ENCODE results near the gene PTPN3. TPM values are rescaled to one million over a fixed set of nuclear protein-coding genes. Genes with fewer than 3 reads are reported as not detected.

Gene PTPN3
- total and polyA plus RNA-seq, 9 of the 15 experiments (the other 6 are each of a cell fraction or from before 2014, with no cell fraction given) = 0.02 TPM; not detected in 8

DNA sequence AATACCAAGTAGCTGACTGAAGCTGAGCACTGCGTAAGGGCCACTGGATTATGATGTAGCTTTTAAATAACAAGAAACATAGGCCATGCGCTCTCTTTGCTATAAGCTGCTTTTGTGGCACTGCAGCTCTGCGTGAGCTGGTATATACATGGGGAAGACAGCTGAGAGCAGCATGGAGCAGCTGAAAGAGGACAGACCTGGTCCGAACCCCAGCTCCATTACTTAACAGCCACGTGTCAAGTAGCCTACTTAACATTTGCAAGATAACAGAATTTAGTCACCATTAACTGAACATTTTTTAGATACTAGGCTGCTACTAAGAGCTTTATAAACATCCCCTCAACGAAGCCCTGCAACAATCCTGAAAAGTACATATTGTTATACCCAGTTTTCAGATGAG is 69.3 kb downstream of the PTPN3 start:
- intact Hi-C loops (cut with micrococcal nuclease) = no loop called here
- H3K4me2 ChIP-seq (ENCODE audit: insufficient read depth, low read length) = no peak overlapping the region
- no peak overlapping the region for H3K9ac ChIP-seq (ENCODE audit: insufficient read depth in 1 of 2, low read depth in 2 of 2, low read length in 2 of 2)
- H3K9me3 ChIP-seq (replicated peaks; ENCODE audit: control insufficient read depth, insufficient read depth, low read depth, low read length) = no peaks in the 10 kb centered on the region
- ChIA-PET POLR2A (interaction anchor here (0.6 to 1.0 kb wide), 2 partner anchors 12 to 47 kb away, joined by 3 to 5 read pairs; no protein-coding TSS in a partner anchor), CTCF (ENCODE audit: low intra/inter-chr PET ratio) (no interaction called here)
- ATAC-seq = no peak
- no TSS peak for BruUV-seq (replicated peaks)
- no peak for FAIRE-seq
- TF ChIP-seq RBM25 (IDR thresholded peaks at IDR 0.05; ENCODE audit: low read depth, low read length, severe bottlenecking) (peak; percentile 17), HNRNPH1 (optimal IDR thresholded peaks at IDR 0.05; ENCODE audit: low read depth, low read length) (no peak)
- no peaks in the 10 kb centered on the region for H3K4me1 ChIP-seq (replicated peaks in 1 of 2; ENCODE audit: control insufficient read depth in 2 of 2, insufficient read depth in 2 of 2, low read length in 2 of 2)
- H2AFZ ChIP-seq (ENCODE audit: low read depth, low read length) = no peak overlapping the region
- no peaks in the 10 kb centered on the region for H3K36me3 ChIP-seq (ENCODE audit: control insufficient read depth, insufficient read depth, low read length)
- 3% methylated on average over 6 of the region's 6 CpGs for WGBS (ENCODE audit: insufficient coverage, low coverage, missing lambda C conversion rate)
- H3K27ac ChIP-seq (ENCODE audit: extremely low read depth, low read depth, low read length) = no peak overlapping the region
- no peaks in the 10 kb centered on the region for H3K79me2 ChIP-seq (ENCODE audit: control insufficient read depth, insufficient read depth, low read length)
- DNase-seq (ENCODE audit: extremely low read depth in 1 of 4, low spot score in 3 of 4) = no peak
- H3K9me1 ChIP-seq (ENCODE audit: control insufficient read depth, insufficient read depth, low read length) = no peaks in the 10 kb centered on the region
- peaks cover 0 to 23% of the 10 kb centered on the region in 2 experiments; a peak in 4 of 5 replicates for H3K27me3 ChIP-seq (ENCODE audit: control insufficient read depth in 2 of 2, insufficient read depth in 2 of 2, low read length in 2 of 2)
- no peaks in the 10 kb centered on the region for H4K20me1 ChIP-seq (replicated peaks; ENCODE audit: control insufficient read depth, insufficient read depth, low read length)
- H3K4me3 ChIP-seq = no peak overlapping the region
- in situ Hi-C loops (cut with MboI) = no loop called here

- no peak for FAIRE-seq
- Histone ChIP-seq H3K9me1 (ENCODE audit: control insufficient read depth, insufficient read depth, low read length) (no peaks in the 10 kb centered on the region), H3K27me3 (ENCODE audit: control insufficient read depth in 2 of 2, insufficient read depth in 2 of 2, low read length in 2 of 2) (peaks cover 0 to 23% of the 10 kb centered on the region in 2 experiments; a peak in 4 of 5 replicates), H4K20me1 (replicated peaks; ENCODE audit: control insufficient read depth, insufficient read depth, low read length) (no peaks in the 10 kb centered on the region), H3K36me3 (ENCODE audit: control insufficient read depth, insufficient read depth, low read length) (no peaks in the 10 kb centered on the region), H3K4me3 (no peak overlapping the region), H3K79me2 (ENCODE audit: control insufficient read depth, insufficient read depth, low read length) (no peaks in the 10 kb centered on the region), H3K9me3 (replicated peaks; ENCODE audit: control insufficient read depth, insufficient read depth, low read depth, low read length) (no peaks in the 10 kb centered on the region), H3K4me2 (ENCODE audit: insufficient read depth, low read length) (no peak overlapping the region), H2AFZ (ENCODE audit: low read depth, low read length) (no peak overlapping the region), H3K9ac (ENCODE audit: insufficient read depth in 1 of 2, low read depth in 2 of 2, low read length in 2 of 2) (no peak overlapping the region), H3K4me1 (replicated peaks in 1 of 2; ENCODE audit: control insufficient read depth in 2 of 2, insufficient read depth in 2 of 2, low read length in 2 of 2) (no peaks in the 10 kb centered on the region), H3K27ac (ENCODE audit: extremely low read depth, low read depth, low read length) (no peak overlapping the region)
- intact Hi-C loops (cut with micrococcal nuclease) = no loop called here
- in situ Hi-C loops (cut with MboI) = no loop called here
- BruUV-seq (replicated peaks) = no TSS peak
- CTCF ChIA-PET (ENCODE audit: low intra/inter-chr PET ratio) = no interaction called here
- POLR2A ChIA-PET = no interaction called here
- no peak for DNase-seq (ENCODE audit: extremely low read depth in 1 of 4, low spot score in 3 of 4)
- WGBS (ENCODE audit: insufficient coverage, low coverage, missing lambda C conversion rate) = 2% methylated on average over 4 of the region's 4 CpGs
- no peak for ATAC-seq
- TF ChIP-seq IRF2 (CRISPR knock-in tag; IDR thresholded peaks at IDR 0.05) (no peak), ZNF512 (tag; IDR thresholded peaks at IDR 0.05) (no peak), MAZ (CRISPR knock-in tag; conservative IDR thresholded peaks at IDR 0.05 in 1 of 2, IDR thresholded peaks at IDR 0.05 in 1 of 2) (no peak), ZBTB9 (CRISPR knock-in tag; IDR thresholded peaks at IDR 0.05) (no peak), ZBED1 (IDR thresholded peaks at IDR 0.05) (no peak), PHF8 (IDR thresholded peaks at IDR 0.05; ENCODE audit: borderline replicate concordance, low read length) (no peak), NFE2 (IDR thresholded peaks at IDR 0.05; ENCODE audit: low read depth) (no peak)
- TF ChIP-seq, protein P1, sequence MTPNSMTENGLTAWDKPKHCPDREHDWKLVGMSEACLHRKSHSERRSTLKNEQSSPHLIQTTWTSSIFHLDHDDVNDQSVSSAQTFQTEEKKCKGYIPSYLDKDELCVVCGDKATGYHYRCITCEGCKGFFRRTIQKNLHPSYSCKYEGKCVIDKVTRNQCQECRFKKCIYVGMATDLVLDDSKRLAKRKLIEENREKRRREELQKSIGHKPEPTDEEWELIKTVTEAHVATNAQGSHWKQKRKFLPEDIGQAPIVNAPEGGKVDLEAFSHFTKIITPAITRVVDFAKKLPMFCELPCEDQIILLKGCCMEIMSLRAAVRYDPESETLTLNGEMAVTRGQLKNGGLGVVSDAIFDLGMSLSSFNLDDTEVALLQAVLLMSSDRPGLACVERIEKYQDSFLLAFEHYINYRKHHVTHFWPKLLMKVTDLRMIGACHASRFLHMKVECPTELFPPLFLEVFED (CRISPR knock-in tag; conservative IDR thresholded peaks at IDR 0.05) = no peak
- TF ChIP-seq, protein P2, sequence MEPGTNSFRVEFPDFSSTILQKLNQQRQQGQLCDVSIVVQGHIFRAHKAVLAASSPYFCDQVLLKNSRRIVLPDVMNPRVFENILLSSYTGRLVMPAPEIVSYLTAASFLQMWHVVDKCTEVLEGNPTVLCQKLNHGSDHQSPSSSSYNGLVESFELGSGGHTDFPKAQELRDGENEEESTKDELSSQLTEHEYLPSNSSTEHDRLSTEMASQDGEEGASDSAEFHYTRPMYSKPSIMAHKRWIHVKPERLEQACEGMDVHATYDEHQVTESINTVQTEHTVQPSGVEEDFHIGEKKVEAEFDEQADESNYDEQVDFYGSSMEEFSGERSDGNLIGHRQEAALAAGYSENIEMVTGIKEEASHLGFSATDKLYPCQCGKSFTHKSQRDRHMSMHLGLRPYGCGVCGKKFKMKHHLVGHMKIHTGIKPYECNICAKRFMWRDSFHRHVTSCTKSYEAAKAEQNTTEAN (CRISPR knock-in tag; IDR thresholded peaks at IDR 0.05) = no peak
These were observed 70.2 kb downstream of the PTPN3 start for GRCh38 chr9:109427886-109428285.
